ENCODE measurements around the gene LYPD5. TPM values are rescaled to one million over a fixed set of nuclear protein-coding genes. Genes with fewer than 3 reads are reported as not detected.

LYPD5 gene
- total RNA-seq, 1 donor from 2014 or later = not detected

Other genes starting within 250 kb of the LYPD5 start
- gene XRCC1, start 226.9 kb downstream of the LYPD5 start, total RNA-seq = 14.6 and 14.7 TPM in 2 replicates
- gene PINLYP, start 226.6 kb downstream of the LYPD5 start, total RNA-seq = 0.30 and 0.96 TPM in 2 replicates
- gene IRGQ, start 206.3 kb downstream of the LYPD5 start, total RNA-seq = 49.8 and 60.7 TPM in 2 replicates
- 13.8 and 14.5 TPM in 2 replicates for gene ZNF576, start 205.9 kb downstream of the LYPD5 start, total RNA-seq
- gene SRRM5, start 190.4 kb downstream of the LYPD5 start, total RNA-seq = 0.23 TPM in 1 of 2 replicates, not detected in the other
- 53.4 and 54.7 TPM in 2 replicates for gene ZNF428, start 182.8 kb downstream of the LYPD5 start, total RNA-seq
- gene CADM4, start 162.6 kb downstream of the LYPD5 start, total RNA-seq = 40.8 and 52.1 TPM in 2 replicates
- gene PLAUR, start 132.3 kb downstream of the LYPD5 start, total RNA-seq = 112 and 116 TPM in 2 replicates
- gene IRGC, start 86.4 kb downstream of the LYPD5 start, total RNA-seq = not detected in 2 replicates
- gene SMG9, start 47.5 kb downstream of the LYPD5 start, total RNA-seq = 35.0 and 37.0 TPM in 2 replicates
- 2.6 and 3.6 TPM in 2 replicates for gene KCNN4, start 21.5 kb downstream of the LYPD5 start, total RNA-seq
- 10.1 and 11.9 TPM in 2 replicates for gene ZNF283, start 24.9 kb upstream of the LYPD5 start, total RNA-seq
- 6.4 and 6.6 TPM in 2 replicates for gene ZNF404, start 81.5 kb upstream of the LYPD5 start, total RNA-seq
- gene ZNF45, start 132.8 kb upstream of the LYPD5 start, total RNA-seq = 13.8 and 15.8 TPM in 2 replicates
- 6.0 and 6.6 TPM in 2 replicates for gene ZNF221, start 148.8 kb upstream of the LYPD5 start, total RNA-seq
- 6.2 and 6.5 TPM in 2 replicates for gene ZNF155, start 181.7 kb upstream of the LYPD5 start, total RNA-seq
- gene ZNF230, start 200.5 kb upstream of the LYPD5 start, total RNA-seq = 2.1 and 2.7 TPM in 2 replicates
- gene ZNF222, start 222.9 kb upstream of the LYPD5 start, total RNA-seq = 4.0 and 5.5 TPM in 2 replicates
- gene ZNF223, start 249.6 kb upstream of the LYPD5 start, total RNA-seq = 3.5 and 4.1 TPM in 2 replicates

Measured in astrocyte (in vitro differentiated cells and primary cell).